B cell (primary cell): ENCODE results near the gene SPINK2. TPM values are rescaled to one million over a fixed set of nuclear protein-coding genes. Genes with fewer than 3 reads are reported as not detected.

Experiments used
- ATAC-seq: fragments of 200-7000 bp; cut with Tn5 transposase; one replicate; pipeline ENCODE4 v1.10.0; 2021; ENCODE audit warnings: low read depth, mild to moderate bottlenecking, moderate number of reproducible peaks, moderate library complexity
- CTCF ChIA-PET: fragments of 350-600 bp; sonication (Branson Sonifier 250); formaldehyde crosslinking; loops from one replicate; lab custom pipeline; 2021; ENCODE audit warnings: antibody characterized with exemption, inconsistent platforms; lab: Charles Lee
- POLR2A ChIA-PET: fragments of 350-600 bp; sonication (Branson Sonifier 250); formaldehyde crosslinking; loops from one replicate; lab custom pipeline; 2021; ENCODE audit warnings: antibody characterized with exemption; lab: Charles Lee
- DNase-seq: peaks from one replicate; pipeline ENCODE4 v3.0.0; 2013
- H2AFZ ChIP-seq: 2 replicates; pipeline ENCODE4 v1.6.1; 2012; ENCODE audit warnings: mild to moderate bottlenecking, low read depth, low read length; ENCODE audit not compliant: insufficient read depth, poor library complexity, severe bottlenecking
- H3K27ac ChIP-seq, 2 donors: 1 replicate in 1 of 2; 2 replicates in 1 of 2; pipeline ENCODE4 v1.5.1; 2012 to 2013; ENCODE audit warnings: low read length in 2 of 2, mild to moderate bottlenecking in 2 of 2, moderate library complexity in 1 of 2
- H3K27me3 ChIP-seq, 4 experiments: fragments of 200-600 bp in 1 of 4; sonication (generic) in 1 of 4; replicated peaks in 1 of 4; 1 replicate in 2 of 4; 2 replicates in 2 of 4; pipeline versions ENCODE4 v1.6.1 to v1.7.0; 2013 to 2016; ENCODE audit warnings: low read length in 3 of 4, mild to moderate bottlenecking in 2 of 4, mixed read lengths in 1 of 4, moderate library complexity in 1 of 4; ENCODE audit not compliant: insufficient read depth in 4 of 4, control insufficient read depth in 3 of 4; ENCODE audit errors: control extremely low read depth in 1 of 4
- H3K36me3 ChIP-seq, 2 experiments: replicated peaks in 1 of 2; 1 replicate in 1 of 2; 2 replicates in 1 of 2; pipeline versions ENCODE4 v1.6.1 to v1.7.1; 2013; ENCODE audit warnings: low read length in 1 of 2; ENCODE audit not compliant: insufficient read depth in 2 of 2, control insufficient read depth in 1 of 2; ENCODE audit errors: control extremely low read depth in 1 of 2, extremely low read depth in 1 of 2
- H3K4me1 ChIP-seq, 2 donors: fragments of 200-600 bp in 1 of 2; sonication (generic) in 1 of 2; 1 replicate in 1 of 2; 2 replicates in 1 of 2; pipeline versions ENCODE4 v1.5.1 to v1.6.1; 2013 to 2017; ENCODE audit warnings: low read length in 2 of 2; ENCODE audit not compliant: control insufficient read depth in 2 of 2, insufficient read depth in 2 of 2
- H3K4me2 ChIP-seq: replicated peaks from 2 replicates; pipeline ENCODE3; 2012; ENCODE audit warnings: mild to moderate bottlenecking, low read depth, low read length; ENCODE audit not compliant: poor library complexity, severe bottlenecking
- H3K4me3 ChIP-seq, 5 experiments: fragments of 200-600 bp in 1 of 5; sonication (generic) in 1 of 5; 1 replicate in 3 of 5; 2 replicates in 2 of 5; pipeline versions ENCODE4 v1.5.1 to v1.7.0; 2011 to 2016; ENCODE audit warnings: low read length in 4 of 5, mild to moderate bottlenecking in 4 of 5, low read depth in 2 of 5, control low read depth in 1 of 5, moderate library complexity in 1 of 5; ENCODE audit not compliant: insufficient read depth in 1 of 5; ENCODE audit errors: control extremely low read depth in 1 of 5, extremely low read depth in 1 of 5
- H3K79me2 ChIP-seq: fragments of 200-600 bp; sonication (generic); one replicate; pipeline ENCODE4 v1.6.0; 2016; ENCODE audit warnings: low read length; ENCODE audit not compliant: control insufficient read depth, insufficient read depth
- H3K9ac ChIP-seq: fragments of 200-600 bp; sonication (generic); 2 replicates; pipeline ENCODE4 v1.6.1; 2017; ENCODE audit warnings: mild to moderate bottlenecking, low read length, moderate library complexity
- H3K9me3 ChIP-seq, 3 donors: one replicate each; pipeline versions ENCODE4 v1.6.1 to v1.7.1; 2013; ENCODE audit warnings: low read length in 2 of 3; ENCODE audit not compliant: control insufficient read depth in 2 of 3, insufficient read depth in 1 of 3; ENCODE audit errors: control extremely low read depth in 1 of 3
- H4K20me1 ChIP-seq: 2 replicates; pipeline ENCODE4 v1.6.0; 2012; ENCODE audit warnings: mild to moderate bottlenecking, low read length; ENCODE audit not compliant: insufficient read depth, control insufficient read depth, poor library complexity, severe bottlenecking
- H3K27ac Mint-ChIP-seq: one replicate; pipeline ENCODE4 v1.8.0; 2021; ENCODE audit warnings: mixed read lengths
- H3K27me3 Mint-ChIP-seq: one replicate; pipeline ENCODE4 v1.8.0; 2021; ENCODE audit warnings: mixed read lengths
- H3K4me1 Mint-ChIP-seq: one replicate; pipeline ENCODE4 v1.8.0; 2021; ENCODE audit warnings: mixed read lengths
- H3K4me3 Mint-ChIP-seq: one replicate; pipeline ENCODE4 v1.8.0; 2021; ENCODE audit warnings: mixed read lengths
- H3K9me3 Mint-ChIP-seq: one replicate; pipeline ENCODE4 v1.8.0; 2022; ENCODE audit warnings: mixed read lengths; ENCODE audit not compliant: insufficient read depth
- CTCF ChIP-seq: fragments of 200-600 bp; IDR thresholded peaks from one replicate; pipeline ENCODE4 v1.8.0; 2022; ENCODE audit warnings: antibody characterized with exemption, mild to moderate bottlenecking
- EZH2 ChIP-seq: IDR thresholded peaks from 2 replicates; pipeline ENCODE4 v1.6.1; 2012; ENCODE audit warnings: borderline replicate concordance, low read depth, mild to moderate bottlenecking, moderate library complexity, low read length; ENCODE audit not compliant: insufficient read depth, poor library complexity, severe bottlenecking
- WGBS: methylation state at CpG from one replicate; pipeline ENCODE4 v1.1.5; 2013; ENCODE audit warnings: missing lambda C conversion rate; ENCODE audit not compliant: insufficient coverage; 5-methylcytosine and 5-hydroxymethylcytosine counted together
- intact Hi-C: fragments of 100-400 bp; cut with micrococcal nuclease; formaldehyde crosslinking; loops from one replicate; pipeline ENCODE4 v1.10.0; 2022
- polyA plus RNA-seq: library from polyadenylated mRNA; depleted of rRNA; stranded (reverse); fragments of >200 nt; gene quantifications from 2 replicates; pipeline ENCODE4 v1.2.3, GENCODE V29; 2012
- total RNA-seq, 2 donors: library from RNA; stranded (reverse); fragments of 120-200 nt in 1 of 2; gene quantifications; 1 replicate in 1 of 2; 2 replicates in 1 of 2; pipeline versions ENCODE4 v1.2.3 to v1.2.4, GENCODE V29; 2013 to 2022

SPINK2 gene
- total and polyA plus RNA-seq, 2 donors (not counting 1 experiment from before 2014, with no cell fraction given): 0.94 to 4.9 TPM

GRCh38 chr4:56850910-56851309 lies 29.4 kb upstream of the SPINK2 start:
- TF ChIP-seq EZH2 (no peak), CTCF (no peak)
- Mint-ChIP-seq H3K4me3 (no peak overlapping the region), H3K4me1 (no peaks in the 10 kb centered on the region), H3K9me3 (no peaks in the 10 kb centered on the region), H3K27me3 (peaks cover 3% of the 10 kb centered on the region), H3K27ac (no peak overlapping the region)
- Histone ChIP-seq H3K9me3 (no peaks in the 10 kb centered on the region), H3K36me3 (no peaks in the 10 kb centered on the region), H3K4me2 (no peak overlapping the region), H3K27ac (no peak overlapping the region), H3K27me3 (no peaks in the 10 kb centered on the region), H4K20me1 (no peaks in the 10 kb centered on the region), H3K9ac (no peak overlapping the region), H3K79me2 (no peaks in the 10 kb centered on the region), H3K4me1 (no peaks in the 10 kb centered on the region), H3K4me3 (no peak overlapping the region), H2AFZ (no peak overlapping the region)
- CTCF ChIA-PET: interaction anchor here (2.4 kb wide), 1 partner anchor 14 kb away, joined by 7 read pairs; no protein-coding TSS in a partner anchor
- no peak for DNase-seq
- WGBS: no CpG with 5 or more reads among the region's 1 CpG
- no peak for ATAC-seq
- POLR2A ChIA-PET: no interaction called here
- intact Hi-C loops: no loop called here

GRCh38 chr4:56844802-56845580 lies 23.5 kb upstream of the SPINK2 start:
- Mint-ChIP-seq H3K27ac (no peak overlapping the region), H3K9me3 (no peaks in the 10 kb centered on the region), H3K4me1 (no peaks in the 10 kb centered on the region), H3K27me3 (peaks cover 3% of the 10 kb centered on the region), H3K4me3 (no peak overlapping the region)
- Histone ChIP-seq H3K36me3 (no peaks in the 10 kb centered on the region), H3K9me3 (no peaks in the 10 kb centered on the region), H3K4me3 (no peak overlapping the region), H3K79me2 (no peaks in the 10 kb centered on the region), H3K27me3 (no peaks in the 10 kb centered on the region), H3K27ac (no peak overlapping the region), H2AFZ (no peak overlapping the region), H3K4me1 (no peaks in the 10 kb centered on the region), H4K20me1 (no peaks in the 10 kb centered on the region), H3K9ac (no peak overlapping the region), H3K4me2 (no peak overlapping the region)
- DNase-seq (no peak), ATAC-seq (no peak)
- POLR2A ChIA-PET: no interaction called here
- no peak for TF ChIP-seq CTCF
- TF ChIP-seq EZH2: no peak
- no CpG with 5 or more reads among the region's 4 CpGs for WGBS
- CTCF ChIA-PET: no interaction called here
- intact Hi-C loops: no loop called here
